Measurements from ENCODE around the gene CDC42BPB.

Gene CDC42BPB

GRCh38 chr14:103057372-103058163 is at the start of gene CDC42BPB:
CDC42BPB (minus strand) TSS chr14:103057549; CDS start chr14:103057173, 376 bp downstream.
- peak; percentile 64 for DNase-seq

GRCh38 chr14:103105580-103106150 is 48.3 kb upstream of the CDC42BPB start:
- no peak for DNase-seq

- peak; percentile 80 for DNase-seq
These were observed 47.5 kb upstream of the CDC42BPB start for GRCh38 chr14:103104654-103105452.

GRCh38 chr14:103104389-103104653 is 47.0 kb upstream of the CDC42BPB start:
- no peak for DNase-seq

- DNase-seq = peak; percentile 32
These were observed 46.4 kb upstream of the CDC42BPB start for GRCh38 chr14:103103461-103104388.

- no peak for DNase-seq
These were observed 45.4 kb upstream of the CDC42BPB start for GRCh38 chr14:103102689-103103260.

GRCh38 chr14:103101963-103102688 is 44.8 kb upstream of the CDC42BPB start:
- no peak for DNase-seq

GRCh38 chr14:103101257-103101962 is 44.1 kb upstream of the CDC42BPB start:
- DNase-seq = no peak

- DNase-seq = no peak
These were observed 43.2 kb upstream of the CDC42BPB start for GRCh38 chr14:103100281-103101121.

- DNase-seq = no peak
These were observed 42.5 kb upstream of the CDC42BPB start for GRCh38 chr14:103099733-103100280.

GRCh38 chr14:103099081-103099732 is 41.9 kb upstream of the CDC42BPB start:
- DNase-seq = no peak

GRCh38 chr14:103097994-103098957 is 40.9 kb upstream of the CDC42BPB start:
- no peak for DNase-seq

GRCh38 chr14:103097244-103097993 is 40.1 kb upstream of the CDC42BPB start:
- DNase-seq = no peak

- no peak for DNase-seq
These were observed 39.0 kb upstream of the CDC42BPB start for GRCh38 chr14:103096387-103096786.

- DNase-seq = no peak
These were observed 37.9 kb upstream of the CDC42BPB start for GRCh38 chr14:103095210-103095778.

GRCh38 chr14:103094406-103095209 is 37.3 kb upstream of the CDC42BPB start, which contains the start of gene EXOC3L4:
EXOC3L4 (plus strand) TSS chr14:103094725; CDS start chr14:103100220, 5,495 bp downstream.
- no peak for DNase-seq
